Neural progenitor cell (in vitro differentiated cells): Measurements from ENCODE around the gene GOLGA8B.

Experiments used
- EZH2 ChIP-seq: fragments of 200-600 bp; sonication (generic); IDR thresholded peaks from 2 replicates; pipeline ENCODE4 v1.6.1; 2017; ENCODE audit warnings: antibody characterized with exemption, mild to moderate bottlenecking, moderate library complexity
- TF ChIP-seq, protein P1 (sequence below): fragments of 200-600 bp; sonication (generic); IDR thresholded peaks from 2 replicates; pipeline ENCODE4 v1.5.1; 2017; ENCODE audit warnings: antibody characterized with exemption, mild to moderate bottlenecking

DNA sequence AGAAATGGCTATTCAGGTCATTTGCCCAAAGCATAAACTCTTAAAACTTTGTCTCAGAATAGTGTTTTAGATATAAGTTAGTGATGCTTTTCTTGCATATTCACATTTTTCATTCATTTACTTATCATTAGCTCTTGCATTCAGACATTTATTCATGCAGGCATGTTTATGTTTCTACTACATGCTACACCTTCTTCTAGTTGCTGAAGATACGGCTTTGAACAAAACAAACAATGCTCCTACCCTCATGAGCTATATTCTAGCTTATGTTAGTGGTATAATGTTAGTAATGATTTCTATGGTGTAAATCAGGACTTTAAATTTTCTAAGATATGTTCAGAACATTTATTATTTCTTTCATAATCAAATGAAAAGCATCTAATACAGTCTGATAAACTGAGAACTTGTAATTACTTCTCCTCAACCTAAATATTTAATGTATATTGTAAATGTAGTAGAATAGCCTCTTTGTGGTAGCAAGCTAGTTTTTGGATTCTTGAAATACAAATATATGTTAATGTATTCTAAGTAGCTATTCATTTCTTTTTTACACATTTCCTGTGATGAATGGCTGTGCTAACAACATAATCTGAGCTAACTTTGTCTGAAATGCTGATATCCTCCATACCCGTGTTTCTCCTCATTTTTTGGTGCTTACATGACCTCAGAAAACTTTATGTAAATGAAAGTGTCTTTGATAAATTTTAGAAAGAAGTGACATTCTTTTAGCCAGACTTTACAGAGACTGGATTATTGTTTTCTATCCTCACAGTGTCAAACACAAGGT is 15.5 kb upstream of the GOLGA8B start:
- TF ChIP-seq, protein P1, sequence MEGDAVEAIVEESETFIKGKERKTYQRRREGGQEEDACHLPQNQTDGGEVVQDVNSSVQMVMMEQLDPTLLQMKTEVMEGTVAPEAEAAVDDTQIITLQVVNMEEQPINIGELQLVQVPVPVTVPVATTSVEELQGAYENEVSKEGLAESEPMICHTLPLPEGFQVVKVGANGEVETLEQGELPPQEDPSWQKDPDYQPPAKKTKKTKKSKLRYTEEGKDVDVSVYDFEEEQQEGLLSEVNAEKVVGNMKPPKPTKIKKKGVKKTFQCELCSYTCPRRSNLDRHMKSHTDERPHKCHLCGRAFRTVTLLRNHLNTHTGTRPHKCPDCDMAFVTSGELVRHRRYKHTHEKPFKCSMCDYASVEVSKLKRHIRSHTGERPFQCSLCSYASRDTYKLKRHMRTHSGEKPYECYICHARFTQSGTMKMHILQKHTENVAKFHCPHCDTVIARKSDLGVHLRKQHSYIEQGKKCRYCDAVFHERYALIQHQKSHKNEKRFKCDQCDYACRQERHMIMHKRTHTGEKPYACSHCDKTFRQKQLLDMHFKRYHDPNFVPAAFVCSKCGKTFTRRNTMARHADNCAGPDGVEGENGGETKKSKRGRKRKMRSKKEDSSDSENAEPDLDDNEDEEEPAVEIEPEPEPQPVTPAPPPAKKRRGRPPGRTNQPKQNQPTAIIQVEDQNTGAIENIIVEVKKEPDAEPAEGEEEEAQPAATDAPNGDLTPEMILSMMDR, result no peak
- TF ChIP-seq EZH2, result no peak
